Fibroblast of lung (primary cell): ENCODE results near the gene IGSF21. TPM values are rescaled to one million over a fixed set of nuclear protein-coding genes. Genes with fewer than 3 reads are reported as not detected.

Experiments
- DNase-seq, 2 donors: peaks; one replicate each; pipeline versions ENCODE4 v3.0.0 to v3.0.0-alpha.2; 2010; ENCODE audit warnings: low read depth in 2 of 2
- H2AFZ ChIP-seq: 2 replicates; pipeline ENCODE4 v1.5.1; 2012; ENCODE audit warnings: low read length, control low read depth, inconsistent platforms
- H3K27ac ChIP-seq: 2 replicates; pipeline ENCODE4 v1.5.1; 2011; ENCODE audit warnings: low read length, control low read depth; ENCODE audit not compliant: insufficient read depth
- H3K27me3 ChIP-seq: 2 replicates; pipeline ENCODE4 v1.5.1; 2011; ENCODE audit warnings: mild to moderate bottlenecking, low read length; ENCODE audit not compliant: control insufficient read depth, insufficient read depth
- H3K36me3 ChIP-seq: 2 replicates; pipeline ENCODE4 v1.5.1; 2011; ENCODE audit warnings: low read length; ENCODE audit not compliant: control insufficient read depth, insufficient read depth
- H3K4me1 ChIP-seq: 2 replicates; pipeline ENCODE4 v1.5.1; 2011; ENCODE audit warnings: low read length; ENCODE audit not compliant: control insufficient read depth, insufficient read depth; ENCODE audit errors: extremely low read depth
- H3K4me2 ChIP-seq: 2 replicates; pipeline ENCODE4 v1.5.1; 2011; ENCODE audit warnings: low read length, control low read depth; ENCODE audit not compliant: insufficient read depth; ENCODE audit errors: extremely low read depth
- H3K4me3 ChIP-seq, 4 experiments: fragments of 200-600 bp in 1 of 4; sonication (generic) in 1 of 4; replicated peaks in 1 of 4; 2 replicates each; pipeline ENCODE4 v1.5.1; 2011 to 2016; ENCODE audit warnings: low read length in 4 of 4, low read depth in 3 of 4, mild to moderate bottlenecking in 3 of 4, control low read depth in 2 of 4, inconsistent platforms in 1 of 4, mixed read lengths in 1 of 4; ENCODE audit not compliant: insufficient read depth in 1 of 4; ENCODE audit errors: control extremely low read depth in 1 of 4
- H3K79me2 ChIP-seq: 2 replicates; pipeline ENCODE4 v1.5.1; 2012; ENCODE audit warnings: mild to moderate bottlenecking, low read length, inconsistent platforms; ENCODE audit not compliant: control insufficient read depth, insufficient read depth
- H3K9ac ChIP-seq: 2 replicates; pipeline ENCODE4 v1.5.1; 2011; ENCODE audit warnings: mild to moderate bottlenecking, low read length, control low read depth; ENCODE audit not compliant: insufficient read depth
- H3K9me3 ChIP-seq: 2 replicates; pipeline ENCODE4 v1.5.1; 2012; ENCODE audit warnings: low read depth, low read length; ENCODE audit not compliant: control insufficient read depth, insufficient read depth
- H4K20me1 ChIP-seq: 2 replicates; pipeline ENCODE4 v1.5.1; 2011; ENCODE audit warnings: low read length; ENCODE audit not compliant: control insufficient read depth, insufficient read depth; ENCODE audit errors: extremely low read depth
- CTCF ChIP-seq, 2 donors: IDR thresholded peaks in 1 of 2; conservative IDR thresholded peaks in 1 of 2; 1 replicate in 1 of 2; 2 replicates in 1 of 2; pipeline ENCODE4 v1.5.1; 2011 to 2012; ENCODE audit warnings: low read length in 2 of 2, control low read depth in 1 of 2, inconsistent platforms in 1 of 2, low read depth in 1 of 2, mild to moderate bottlenecking in 1 of 2
- EZH2 ChIP-seq: IDR thresholded peaks from 2 replicates; pipeline ENCODE4 v1.5.1; 2012; ENCODE audit warnings: low read length, control low read depth, mild to moderate bottlenecking; ENCODE audit errors: missing control alignments
- polyA plus RNA-seq, 2 donors: library from polyadenylated mRNA; depleted of rRNA in 1 of 2; stranded (reverse) in 1 of 2; unstranded in 1 of 2; fragments of >200 nt; gene quantifications; 2 replicates each; pipeline ENCODE4 v1.2.1, GENCODE V29; 2011 to 2012; ENCODE audit warnings: missing spikeins in 1 of 2
- total RNA-seq: library from RNA; depleted of rRNA; stranded (reverse); fragments of >200 nt; gene quantifications from 2 replicates; pipeline ENCODE4 v1.2.1, GENCODE V29; 2014

Gene IGSF21
- total and polyA plus RNA-seq, 2 donors (not counting 1 experiment from before 2014, with no cell fraction given): not detected

- H3K9me3 ChIP-seq: no peaks in the 10 kb centered on the region
Observed at GRCh38 chr1:18313523-18313922, 205.9 kb downstream of the IGSF21 start.

GRCh38 chr1:18314399-18314798, 206.8 kb downstream of the IGSF21 start:
- H3K9ac ChIP-seq: no peak overlapping the region
- H3K4me2 ChIP-seq: no peak overlapping the region
- H4K20me1 ChIP-seq: no peaks in the 10 kb centered on the region
- no peaks in the 10 kb centered on the region for H3K27me3 ChIP-seq
- TF ChIP-seq EZH2: no peak
- TF ChIP-seq CTCF (conservative IDR thresholded peaks at IDR 0.05 in 1 of 2, IDR thresholded peaks at IDR 0.05 in 1 of 2; ENCODE audit: low read depth in 1 of 2, low read length in 2 of 2): no peak
- no peaks in the 10 kb centered on the region for H3K9me3 ChIP-seq
- H3K36me3 ChIP-seq: no peaks in the 10 kb centered on the region
- no peak overlapping the region for H3K4me3 ChIP-seq
- H3K4me1 ChIP-seq: no peaks in the 10 kb centered on the region
- DNase-seq: no peak
- H2AFZ ChIP-seq: no peak overlapping the region
- H3K27ac ChIP-seq: no peak overlapping the region
- no peaks in the 10 kb centered on the region for H3K79me2 ChIP-seq

More at GRCh38 chr1:18313523-18313922, 205.9 kb downstream of the IGSF21 start:
- Histone ChIP-seq H3K27me3 (no peaks in the 10 kb centered on the region), H4K20me1 (no peaks in the 10 kb centered on the region), H3K4me1 (no peaks in the 10 kb centered on the region), H3K36me3 (no peaks in the 10 kb centered on the region), H3K9ac (no peak overlapping the region), H3K79me2 (no peaks in the 10 kb centered on the region), H3K27ac (no peak overlapping the region), H3K4me3 (no peak overlapping the region), H3K4me2 (no peak overlapping the region), H2AFZ (no peak overlapping the region)
- TF ChIP-seq EZH2: no peak
- TF ChIP-seq CTCF (conservative IDR thresholded peaks at IDR 0.05 in 1 of 2, IDR thresholded peaks at IDR 0.05 in 1 of 2; ENCODE audit: low read depth in 1 of 2, low read length in 2 of 2): no peak
- no peak for DNase-seq

- no peak for DNase-seq
- H3K4me1 ChIP-seq: no peaks in the 10 kb centered on the region
- H3K4me2 ChIP-seq: no peak overlapping the region
- no peaks in the 10 kb centered on the region for H3K79me2 ChIP-seq
- H2AFZ ChIP-seq: no peak overlapping the region
- no peaks in the 10 kb centered on the region for H3K9me3 ChIP-seq
- no peaks in the 10 kb centered on the region for H3K36me3 ChIP-seq
- no peak for TF ChIP-seq EZH2
- TF ChIP-seq CTCF (conservative IDR thresholded peaks at IDR 0.05 in 1 of 2, IDR thresholded peaks at IDR 0.05 in 1 of 2; ENCODE audit: low read depth in 1 of 2, low read length in 2 of 2): no peak
- H4K20me1 ChIP-seq: no peaks in the 10 kb centered on the region
- no peak overlapping the region for H3K4me3 ChIP-seq
- no peaks in the 10 kb centered on the region for H3K27me3 ChIP-seq
- no peak overlapping the region for H3K27ac ChIP-seq
- no peak overlapping the region for H3K9ac ChIP-seq
Observed at GRCh38 chr1:18315449-18315848, 207.9 kb downstream of the IGSF21 start.
